ENCODE measurements around the gene TLR6.

- TF ChIP-seq CTCF (IDR thresholded peaks at IDR 0.05): no peak
- no peak for TF ChIP-seq POLR2A (IDR thresholded peaks at IDR 0.05)
Measured at GRCh38 chr4:38832624-38833528, 23.7 kb downstream of the TLR6 start.

Measured in testis (tissue), 2 donors.